OCI-LY3 (cell line): ENCODE measurements around the gene ADCY4.

Experiments used
- CTCF ChIP-seq: fragments of 200-600, 300-600 bp; sonication (generic); IDR thresholded peaks from 2 replicates; pipeline ENCODE4 v1.5.1; 2014; ENCODE audit warnings: antibody characterized with exemption, low read length, low read depth
- EZH2phosphoT487 ChIP-seq: fragments of 200-600 bp; shearing (Covaris generic); IDR thresholded peaks from 2 replicates; pipeline ENCODE4 v1.6.1; 2018; ENCODE audit warnings: antibody characterized with exemption, mixed run types, low read depth

GRCh38 chr14:24355009-24355408 is 20.1 kb upstream of the ADCY4 start:
- TF ChIP-seq CTCF (no peak), EZH2phosphoT487 (no peak)
